SK-N-SH (cell line): ENCODE measurements around the gene CDK14. TPM values are rescaled to one million over a fixed set of nuclear protein-coding genes. Genes with fewer than 3 reads are reported as not detected.

Experiments
- CTCF ChIA-PET: fragments of 300-600, 350-600 bp; formaldehyde crosslinking; extraction: SDS; loops from one replicate; lab custom pipeline; 2021; lab: Yijun Ruan, JAX
- POLR2A ChIA-PET: fragments of 350-600 bp; sonication (Branson Sonifier 250); formaldehyde crosslinking; extraction: SDS; loops from one replicate; lab custom pipeline; 2020; ENCODE audit warnings: antibody characterized with exemption, inconsistent platforms; lab: Yijun Ruan, JAX
- DNase-seq: peaks from one replicate; pipeline ENCODE4 v3.0.0; 2012
- H2AFZ ChIP-seq: fragments of 200-600 bp; sonication (generic); 2 replicates; pipeline ENCODE4 v1.8.1; 2016; ENCODE audit warnings: antibody characterized with exemption, mild to moderate bottlenecking, low read depth
- H3F3A ChIP-seq: fragments of 200-600 bp; sonication (generic); replicated peaks from 2 replicates; pipeline ENCODE3; 2016; ENCODE audit warnings: antibody characterized with exemption, mild to moderate bottlenecking; ENCODE audit not compliant: insufficient read depth
- H3K27ac ChIP-seq, 2 experiments: fragments of 200-500 bp in 1 of 2; fragments of 200-600 bp in 1 of 2; sonication (Bioruptor generic) in 1 of 2; sonication (generic), shearing (Covaris generic) in 1 of 2; 2 replicates each; pipeline versions ENCODE4 v1.5.1 to v1.6.1; 2014 to 2016; ENCODE audit warnings: low read depth in 2 of 2, inconsistent platforms in 1 of 2, low read length in 1 of 2, mild to moderate bottlenecking in 1 of 2, mixed read lengths in 1 of 2
- H3K27me3 ChIP-seq: fragments of 200-600 bp; sonication (generic), shearing (Covaris generic); 2 replicates; pipeline ENCODE4 v1.6.1; 2016; ENCODE audit warnings: mixed run types; ENCODE audit not compliant: insufficient read depth
- H3K36me3 ChIP-seq, 2 experiments: fragments of 200-500 bp in 1 of 2; fragments of 200-600 bp in 1 of 2; sonication (Bioruptor generic) in 1 of 2; sonication (generic) in 1 of 2; replicated peaks in 1 of 2; 2 replicates each; pipeline versions ENCODE3 to v1.5.1; 2014 to 2016; ENCODE audit warnings: low read length in 1 of 2, mild to moderate bottlenecking in 1 of 2; ENCODE audit not compliant: insufficient read depth in 2 of 2, control insufficient read depth in 1 of 2
- H3K4me1 ChIP-seq, 2 experiments: fragments of 200-500 bp in 1 of 2; fragments of 200-600 bp in 1 of 2; sonication (Bioruptor generic) in 1 of 2; sonication (generic), shearing (Covaris generic) in 1 of 2; 2 replicates each; pipeline versions ENCODE4 v1.5.1 to v1.6.1; 2014 to 2016; ENCODE audit warnings: low read depth in 1 of 2, low read length in 1 of 2, mixed run types in 1 of 2; ENCODE audit not compliant: insufficient read depth in 2 of 2, control insufficient read depth in 1 of 2
- H3K4me2 ChIP-seq: fragments of 200-600 bp; sonication (generic), shearing (Covaris generic); 2 replicates; pipeline ENCODE4 v1.6.1; 2017; ENCODE audit warnings: mixed run types
- H3K4me3 ChIP-seq, 2 experiments: fragments of 200-500 bp in 1 of 2; fragments of 200-600 bp in 1 of 2; sonication (Bioruptor generic) in 1 of 2; sonication (generic), shearing (Covaris generic) in 1 of 2; 2 replicates each; pipeline versions ENCODE4 v1.5.1 to v1.8.1; 2014 to 2016; ENCODE audit warnings: low read depth in 2 of 2, inconsistent platforms in 1 of 2, low read length in 1 of 2, mild to moderate bottlenecking in 1 of 2, mixed read lengths in 1 of 2, moderate library complexity in 1 of 2
- H3K79me2 ChIP-seq: fragments of 200-600 bp; sonication (generic); 2 replicates; pipeline ENCODE4 v1.8.1; 2017; ENCODE audit warnings: mild to moderate bottlenecking; ENCODE audit not compliant: insufficient read depth
- H3K9ac ChIP-seq: fragments of 200-600 bp; sonication (generic); 2 replicates; pipeline ENCODE4 v1.6.1; 2017; ENCODE audit warnings: mixed run types
- H3K9me2 ChIP-seq: fragments of 200-600 bp; sonication (generic); 2 replicates; pipeline ENCODE4 v1.6.1; 2017; ENCODE audit warnings: mixed run types
- H3K9me3 ChIP-seq: fragments of 200-600 bp; sonication (generic); 2 replicates; pipeline ENCODE4 v1.6.1; 2017; ENCODE audit warnings: mixed run types, mild to moderate bottlenecking, moderate library complexity
- H4K20me1 ChIP-seq: fragments of 200-600 bp; sonication (generic); 2 replicates; pipeline ENCODE4 v1.6.1; 2017; ENCODE audit warnings: mild to moderate bottlenecking, mixed run types; ENCODE audit not compliant: insufficient read depth
- CHD2 ChIP-seq: fragments of 150-350 bp; IDR thresholded peaks from 2 replicates; pipeline ENCODE4 v1.6.1; 2018; ENCODE audit warnings: low read length; ENCODE audit not compliant: partially characterized antibody
- EP300 ChIP-seq, 2 experiments: IDR thresholded peaks; 2 replicates each; pipeline versions ENCODE4 v1.4.0 to v1.6.1; 2012; ENCODE audit warnings: borderline replicate concordance in 1 of 2, low read depth in 1 of 2, low read length in 1 of 2
- EZH2phosphoT487 ChIP-seq: fragments of 200-600 bp; sonication (generic); IDR thresholded peaks from 2 replicates; pipeline ENCODE4 v1.6.1; 2017; ENCODE audit warnings: low read depth, mixed run types, mild to moderate bottlenecking, antibody characterized with exemption, moderate library complexity, borderline replicate concordance
- FOSL2 ChIP-seq: IDR thresholded peaks from 2 replicates; pipeline ENCODE4 v1.4.0; 2012; ENCODE audit warnings: low read depth, mild to moderate bottlenecking, moderate library complexity, borderline replicate concordance
- GABPA ChIP-seq: IDR thresholded peaks from 2 replicates; pipeline ENCODE4 v1.4.0; 2012; ENCODE audit warnings: low read depth, mild to moderate bottlenecking
- IRF3 ChIP-seq: fragments of 150-350 bp; IDR thresholded peaks from 2 replicates; pipeline ENCODE4 v1.6.1; 2016; ENCODE audit warnings: mild to moderate bottlenecking, low read depth, low read length
- JUND ChIP-seq: IDR thresholded peaks from 2 replicates; pipeline ENCODE4 v1.4.0; 2012
- POLR2AphosphoS5 ChIP-seq: IDR thresholded peaks from 2 replicates; pipeline ENCODE4 v1.6.1; 2012; ENCODE audit warnings: low read depth, low read length
- RCOR1 ChIP-seq: fragments of 150-350 bp; IDR thresholded peaks from 2 replicates; pipeline ENCODE4 v1.6.1; 2017; ENCODE audit warnings: antibody characterized with exemption, low read length
- RFX5 ChIP-seq: IDR thresholded peaks from 2 replicates; pipeline ENCODE4 v1.6.1; 2012; ENCODE audit warnings: mild to moderate bottlenecking, improper control_type of control experiment, low read length
- SMC3 ChIP-seq: IDR thresholded peaks from 2 replicates; pipeline ENCODE4 v1.6.1; 2012; ENCODE audit warnings: low read depth, low read length, improper control_type of control experiment
- TAF1 ChIP-seq: IDR thresholded peaks from 2 replicates; pipeline ENCODE4 v1.6.1; 2012; ENCODE audit warnings: low read depth, mild to moderate bottlenecking, low read length, moderate library complexity, borderline replicate concordance
- TCF12 ChIP-seq: IDR thresholded peaks from 2 replicates; pipeline ENCODE4 v1.4.0; 2012
- TEAD4 ChIP-seq: IDR thresholded peaks from 2 replicates; pipeline ENCODE4 v1.4.0; 2012; ENCODE audit warnings: mild to moderate bottlenecking, borderline replicate concordance; ENCODE audit not compliant: insufficient read depth
- USF2 ChIP-seq: fragments of 150-350 bp; IDR thresholded peaks from 2 replicates; pipeline ENCODE4 v1.6.1; 2017; ENCODE audit warnings: antibody characterized with exemption, low read length, low read depth, borderline replicate concordance
- YY1 ChIP-seq: IDR thresholded peaks from 2 replicates; pipeline ENCODE4 v1.4.0; 2012; ENCODE audit warnings: low read depth, mild to moderate bottlenecking
- whole genome bisulfite sequencing: methylation state at CpG from one replicate; pipeline ENCODE4 v1.1.6; 2017; ENCODE audit warnings: low lambda C conversion rate; 5-methylcytosine and 5-hydroxymethylcytosine counted together
- polyA plus RNA-seq, 3 experiments: library from polyadenylated mRNA; depleted of rRNA; stranded (reverse); fragments of >200 nt; gene quantifications; 2 replicates each; pipeline ENCODE4 v1.2.3, GENCODE V29; 2012
- TF ChIP-seq, protein P1 (sequence below): fragments of 200-600 bp; sonication (generic); IDR thresholded peaks from 2 replicates; pipeline ENCODE4 v1.6.1; 2017; ENCODE audit warnings: antibody characterized with exemption, mild to moderate bottlenecking, moderate library complexity
- TF ChIP-seq, protein P2 (sequence below): IDR thresholded peaks from 2 replicates; pipeline ENCODE4 v1.4.0; 2012; ENCODE audit warnings: low read depth, borderline replicate concordance

The CDK14 gene
- polyA plus RNA-seq, 1 of the 3 experiments (the other 2 are of a cell fraction) = 13.9 TPM

DNA sequence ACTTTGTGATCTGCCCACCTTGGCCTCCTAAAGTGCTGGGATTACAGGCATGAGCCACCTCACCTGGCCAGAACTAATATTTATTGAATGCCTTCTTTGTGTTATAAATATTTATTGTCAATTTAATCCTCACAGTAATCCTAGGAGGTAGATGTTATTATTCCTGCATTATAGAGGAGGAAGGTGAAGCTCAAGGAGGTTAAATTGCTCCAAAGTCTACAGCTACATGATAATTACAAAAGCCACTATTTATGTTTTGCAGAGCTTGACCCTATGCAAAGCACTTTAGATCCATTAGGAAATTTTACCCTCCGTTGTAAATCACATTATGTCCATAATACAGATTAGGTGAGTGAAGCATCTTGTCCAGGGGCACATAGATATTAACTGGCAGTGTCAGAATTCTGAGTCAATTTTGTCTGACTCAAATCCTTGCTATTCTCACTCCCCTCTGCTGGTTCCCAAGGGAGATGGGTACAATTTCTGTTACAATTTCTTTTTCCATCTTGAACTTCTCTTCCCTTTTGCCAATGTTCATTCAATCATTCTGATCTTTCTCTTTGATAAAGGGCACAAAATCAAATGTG, 25.7 kb upstream of the CDK14 start (continued):
- peak; percentile 22; the same call in 1 of the 2 replicates for TF ChIP-seq JUND
- no peak for TF ChIP-seq GABPA
- no peak for TF ChIP-seq EZH2phosphoT487
- TF ChIP-seq FOSL2 = peak; percentile 32; the same call in 1 of the 2 replicates
- TF ChIP-seq TEAD4 = no peak
- TF ChIP-seq RCOR1 = 0 out of 2 replicates have a peak, but pooled peaks have one; percentile 12
- TF ChIP-seq CHD2 = no peak

GRCh38 chr7:90574146-90574819, 21.8 kb upstream of the CDK14 start:
- Histone ChIP-seq H3K9me2 (no peaks in the 10 kb centered on the region), H3F3A (peaks cover 4% of the 10 kb centered on the region), H4K20me1 (no peaks in the 10 kb centered on the region), H3K79me2 (no peaks in the 10 kb centered on the region), H3K9me3 (no peaks in the 10 kb centered on the region), H3K9ac (no peak overlapping the region), H3K36me3 (no peaks in the 10 kb centered on the region), H3K4me2 (no peak overlapping the region), H3K4me3 (no peak overlapping the region), H3K27me3 (no peaks in the 10 kb centered on the region), H3K27ac (no peak overlapping the region), H2AFZ (no peak overlapping the region), H3K4me1 (peaks cover 0 to 12% of the 10 kb centered on the region in 2 experiments; a peak in 1 of 4 replicates)
- ChIA-PET POLR2A (no interaction called here), CTCF (interaction anchor here (2.5 kb wide), 1 partner anchor 55 kb away, joined by 8 read pairs; no protein-coding TSS in a partner anchor)
- TF ChIP-seq TAF1 (no peak), POLR2AphosphoS5 (no peak), SMC3 (no peak), EP300 (IDR thresholded peaks at IDR 0.05; ENCODE audit: borderline replicate concordance in 1 of 2, low read depth in 1 of 2, low read length in 1 of 2) (no peak), TCF12 (no peak), USF2 (no peak), IRF3 (no peak), YY1 (no peak), RFX5 (no peak)
- TF ChIP-seq, protein P1, sequence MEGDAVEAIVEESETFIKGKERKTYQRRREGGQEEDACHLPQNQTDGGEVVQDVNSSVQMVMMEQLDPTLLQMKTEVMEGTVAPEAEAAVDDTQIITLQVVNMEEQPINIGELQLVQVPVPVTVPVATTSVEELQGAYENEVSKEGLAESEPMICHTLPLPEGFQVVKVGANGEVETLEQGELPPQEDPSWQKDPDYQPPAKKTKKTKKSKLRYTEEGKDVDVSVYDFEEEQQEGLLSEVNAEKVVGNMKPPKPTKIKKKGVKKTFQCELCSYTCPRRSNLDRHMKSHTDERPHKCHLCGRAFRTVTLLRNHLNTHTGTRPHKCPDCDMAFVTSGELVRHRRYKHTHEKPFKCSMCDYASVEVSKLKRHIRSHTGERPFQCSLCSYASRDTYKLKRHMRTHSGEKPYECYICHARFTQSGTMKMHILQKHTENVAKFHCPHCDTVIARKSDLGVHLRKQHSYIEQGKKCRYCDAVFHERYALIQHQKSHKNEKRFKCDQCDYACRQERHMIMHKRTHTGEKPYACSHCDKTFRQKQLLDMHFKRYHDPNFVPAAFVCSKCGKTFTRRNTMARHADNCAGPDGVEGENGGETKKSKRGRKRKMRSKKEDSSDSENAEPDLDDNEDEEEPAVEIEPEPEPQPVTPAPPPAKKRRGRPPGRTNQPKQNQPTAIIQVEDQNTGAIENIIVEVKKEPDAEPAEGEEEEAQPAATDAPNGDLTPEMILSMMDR = no peak
- TF ChIP-seq, protein P2, sequence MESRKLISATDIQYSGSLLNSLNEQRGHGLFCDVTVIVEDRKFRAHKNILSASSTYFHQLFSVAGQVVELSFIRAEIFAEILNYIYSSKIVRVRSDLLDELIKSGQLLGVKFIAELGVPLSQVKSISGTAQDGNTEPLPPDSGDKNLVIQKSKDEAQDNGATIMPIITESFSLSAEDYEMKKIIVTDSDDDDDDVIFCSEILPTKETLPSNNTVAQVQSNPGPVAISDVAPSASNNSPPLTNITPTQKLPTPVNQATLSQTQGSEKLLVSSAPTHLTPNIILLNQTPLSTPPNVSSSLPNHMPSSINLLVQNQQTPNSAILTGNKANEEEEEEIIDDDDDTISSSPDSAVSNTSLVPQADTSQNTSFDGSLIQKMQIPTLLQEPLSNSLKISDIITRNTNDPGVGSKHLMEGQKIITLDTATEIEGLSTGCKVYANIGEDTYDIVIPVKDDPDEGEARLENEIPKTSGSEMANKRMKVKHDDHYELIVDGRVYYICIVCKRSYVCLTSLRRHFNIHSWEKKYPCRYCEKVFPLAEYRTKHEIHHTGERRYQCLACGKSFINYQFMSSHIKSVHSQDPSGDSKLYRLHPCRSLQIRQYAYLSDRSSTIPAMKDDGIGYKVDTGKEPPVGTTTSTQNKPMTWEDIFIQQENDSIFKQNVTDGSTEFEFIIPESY = no peak
- DNase-seq = no peak
- WGBS = 77% methylated on average over 3 of the region's 3 CpGs
